Upper lobe of left lung (tissue), 6 donors: ENCODE results near the gene SGCD. TPM values are rescaled to one million over a fixed set of nuclear protein-coding genes. Genes with fewer than 3 reads are reported as not detected.

ENCODE experiments used
- ATAC-seq, 2 donors: fragments of 200-7000 bp; cut with Tn5 transposase; one replicate each; pipeline ENCODE4 v1.9.1; 2022; ENCODE audit warnings: mild to moderate bottlenecking in 2 of 2, moderate library complexity in 2 of 2; ENCODE audit not compliant: low FRiP score in 2 of 2
- DNase-seq, 2 donors: peaks; one replicate each; pipeline ENCODE4 v3.0.0-alpha.2; 2019 to 2020
- H3K27ac ChIP-seq, 4 donors: fragments of 200-600 bp; sonication (generic); one replicate each; pipeline ENCODE4 v1.5.1; 2016 to 2019
- H3K27me3 ChIP-seq, 4 donors: fragments of 200-600 bp; sonication (generic); one replicate each; pipeline ENCODE4 v1.5.1; 2017 to 2019
- H3K36me3 ChIP-seq, 4 donors: fragments of 200-600 bp; sonication (generic); one replicate each; pipeline ENCODE4 v1.5.1; 2016 to 2019
- H3K4me1 ChIP-seq, 4 donors: fragments of 200-600 bp; sonication (generic); one replicate each; pipeline ENCODE4 v1.5.1; 2018 to 2019
- H3K4me3 ChIP-seq, 4 donors: fragments of 200-600 bp; sonication (generic); one replicate each; pipeline ENCODE4 v1.5.1; 2017 to 2019; ENCODE audit warnings: mild to moderate bottlenecking in 2 of 4, moderate library complexity in 1 of 4
- H3K9me3 ChIP-seq, 4 donors: fragments of 200-600 bp; sonication (generic); one replicate each; pipeline ENCODE4 v1.5.1; 2018 to 2019
- EP300 ChIP-seq, 4 donors: sonication (generic); formaldehyde crosslinking; IDR thresholded peaks; one replicate each; pipeline ENCODE4 v1.5.1; 2017; ENCODE audit warnings: antibody characterized with exemption in 4 of 4, control low read depth in 2 of 4
- POLR2A ChIP-seq, 4 donors: fragments of 450-650 bp; IDR thresholded peaks; one replicate each; pipeline ENCODE4 v1.5.1; 2016 to 2017; ENCODE audit warnings: antibody characterized with exemption in 4 of 4, mild to moderate bottlenecking in 2 of 4
- POLR2AphosphoS5 ChIP-seq, 2 donors: sonication (generic); formaldehyde crosslinking; IDR thresholded peaks; one replicate each; pipeline ENCODE4 v1.5.1; 2017; ENCODE audit warnings: antibody characterized with exemption in 2 of 2
- WGBS, 2 donors: methylation state at CpG; one replicate each; pipeline ENCODE4 v1.1.5; 2017 to 2018; 5-methylcytosine and 5-hydroxymethylcytosine counted together
- total RNA-seq, 6 donors: library from RNA; depleted of rRNA in 4 of 6; stranded (reverse); fragments of >200 nt in 4 of 6; gene quantifications; one replicate each; pipeline versions ENCODE4 v1.1.0 to v1.2.1, GENCODE V29; 2016 to 2021
- TF ChIP-seq, protein P1 (sequence below), 6 experiments: fragments of 450-650 bp in 4 of 6; fragments of 200-600 bp in 2 of 6; sonication (generic) in 2 of 6; IDR thresholded peaks; one replicate each; pipeline ENCODE4 v1.5.1; 2016 to 2019; ENCODE audit warnings: antibody characterized with exemption in 6 of 6
- donor health status: DM: no; HTN: no; CAD: no; lungs with moderate emphysema.
- donor health status: DM: no; HTN: yes; CAD: no; lungs with severe emphysema.

The SGCD gene
- total RNA-seq, 6 donors from 2014 or later = 1.0 to 7.8 (median 1.8) TPM

DNA sequence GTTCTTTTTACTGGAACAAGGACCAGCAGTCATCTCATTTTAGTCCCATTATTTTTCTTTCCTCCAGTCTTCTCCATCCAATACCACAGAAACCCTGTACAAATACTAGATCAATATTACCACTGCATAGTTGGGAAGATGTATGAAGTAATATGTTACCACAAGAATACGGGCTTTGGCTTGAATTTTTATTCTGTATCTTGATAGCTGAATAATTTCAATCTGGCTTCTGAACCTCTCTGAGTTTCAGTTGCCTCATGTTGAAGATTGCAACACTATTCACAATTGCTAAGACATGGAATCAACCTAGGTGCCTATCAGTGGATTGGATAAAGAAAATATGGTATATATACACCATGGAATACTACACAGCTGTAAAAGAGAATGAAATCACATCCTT is 82.9 kb downstream of the SGCD start:
- H3K4me1 ChIP-seq = no peaks in the 10 kb centered on the region
- no peak for DNase-seq
- H3K27me3 ChIP-seq = no peaks in the 10 kb centered on the region
- ATAC-seq = peak in 1 of 2 donors; percentile 46
- WGBS, 2 donors = 82% methylated on average over 1 of the region's 1 CpG
- no peaks in the 10 kb centered on the region for H3K9me3 ChIP-seq
- no peak for TF ChIP-seq POLR2AphosphoS5 (IDR thresholded peaks at IDR 0.05)
- no peak for TF ChIP-seq POLR2A (IDR thresholded peaks at IDR 0.05)
- TF ChIP-seq, protein P1, sequence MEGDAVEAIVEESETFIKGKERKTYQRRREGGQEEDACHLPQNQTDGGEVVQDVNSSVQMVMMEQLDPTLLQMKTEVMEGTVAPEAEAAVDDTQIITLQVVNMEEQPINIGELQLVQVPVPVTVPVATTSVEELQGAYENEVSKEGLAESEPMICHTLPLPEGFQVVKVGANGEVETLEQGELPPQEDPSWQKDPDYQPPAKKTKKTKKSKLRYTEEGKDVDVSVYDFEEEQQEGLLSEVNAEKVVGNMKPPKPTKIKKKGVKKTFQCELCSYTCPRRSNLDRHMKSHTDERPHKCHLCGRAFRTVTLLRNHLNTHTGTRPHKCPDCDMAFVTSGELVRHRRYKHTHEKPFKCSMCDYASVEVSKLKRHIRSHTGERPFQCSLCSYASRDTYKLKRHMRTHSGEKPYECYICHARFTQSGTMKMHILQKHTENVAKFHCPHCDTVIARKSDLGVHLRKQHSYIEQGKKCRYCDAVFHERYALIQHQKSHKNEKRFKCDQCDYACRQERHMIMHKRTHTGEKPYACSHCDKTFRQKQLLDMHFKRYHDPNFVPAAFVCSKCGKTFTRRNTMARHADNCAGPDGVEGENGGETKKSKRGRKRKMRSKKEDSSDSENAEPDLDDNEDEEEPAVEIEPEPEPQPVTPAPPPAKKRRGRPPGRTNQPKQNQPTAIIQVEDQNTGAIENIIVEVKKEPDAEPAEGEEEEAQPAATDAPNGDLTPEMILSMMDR (IDR thresholded peaks at IDR 0.05) = no peak
- no peak for TF ChIP-seq EP300 (IDR thresholded peaks at IDR 0.05)
- H3K4me3 ChIP-seq = no peak overlapping the region
- no peak overlapping the region for H3K27ac ChIP-seq
- H3K36me3 ChIP-seq = no peaks in the 10 kb centered on the region

DNA sequence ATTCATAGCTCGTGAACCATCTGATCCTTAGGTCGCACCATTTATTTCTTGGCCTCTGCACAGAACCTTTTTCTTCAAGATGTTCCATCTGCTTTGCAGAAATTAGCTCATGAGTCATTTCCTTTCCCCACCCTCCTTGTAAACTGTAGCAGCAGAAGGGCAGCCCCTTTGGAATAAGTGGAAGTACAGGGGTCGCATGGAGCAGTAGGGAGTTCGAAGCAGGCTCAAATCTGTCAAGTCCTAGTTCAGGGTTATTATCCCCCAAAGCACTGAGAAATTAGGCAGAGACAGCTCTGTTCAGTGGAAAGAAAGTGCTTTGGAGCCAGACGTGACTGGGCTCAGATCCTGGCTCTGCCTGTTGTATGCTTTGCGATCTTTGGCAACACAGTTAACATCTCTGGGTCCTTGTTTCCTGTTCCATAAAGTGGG is 84.2 kb downstream of the SGCD start:
- Histone ChIP-seq H3K27ac (peak overlapping the region in 1 of 4 donors; percentile 3), H3K27me3 (no peaks in the 10 kb centered on the region), H3K4me3 (no peak overlapping the region), H3K36me3 (no peaks in the 10 kb centered on the region), H3K4me1 (no peaks in the 10 kb centered on the region), H3K9me3 (no peaks in the 10 kb centered on the region)
- TF ChIP-seq EP300 (IDR thresholded peaks at IDR 0.05) (no peak), POLR2AphosphoS5 (IDR thresholded peaks at IDR 0.05) (no peak), POLR2A (IDR thresholded peaks at IDR 0.05) (no peak)
- TF ChIP-seq, protein P1 (IDR thresholded peaks at IDR 0.05) = no peak
- no peak for DNase-seq
- peak in 1 of 2 donors; percentile 79 for ATAC-seq
- WGBS, 2 donors = 33 to 42% methylated on average over 6 of the region's 6 CpGs

DNA sequence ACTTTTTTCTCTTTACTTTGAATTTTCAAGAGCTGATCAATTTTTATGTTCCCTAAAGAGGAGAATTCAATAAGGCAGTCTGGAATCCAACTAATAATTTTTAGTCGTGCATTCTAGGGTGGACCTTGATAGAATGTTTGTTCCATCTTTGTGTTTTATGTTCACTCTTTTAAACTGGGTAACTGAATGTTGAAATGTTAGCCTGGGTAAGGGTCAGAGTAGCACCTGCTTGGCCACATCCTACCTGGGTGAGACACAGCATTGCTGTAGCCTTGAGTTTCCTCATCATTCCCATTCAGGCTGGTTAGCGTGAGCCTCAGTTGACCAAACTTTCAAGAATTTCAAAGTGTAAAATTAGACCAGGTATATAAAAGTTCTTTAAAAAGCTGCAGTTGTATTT is 85.0 kb downstream of the SGCD start:
- TF ChIP-seq, protein P1 (IDR thresholded peaks at IDR 0.05) = no peak
- TF ChIP-seq POLR2A (IDR thresholded peaks at IDR 0.05) (no peak), EP300 (IDR thresholded peaks at IDR 0.05) (no peak), POLR2AphosphoS5 (IDR thresholded peaks at IDR 0.05) (no peak)
- Histone ChIP-seq H3K9me3 (no peaks in the 10 kb centered on the region), H3K4me3 (no peak overlapping the region), H3K4me1 (no peaks in the 10 kb centered on the region), H3K27me3 (no peaks in the 10 kb centered on the region), H3K36me3 (no peaks in the 10 kb centered on the region), H3K27ac (peak overlapping the region in 2 of 4 donors; percentile 3 to 19)
- no peak for ATAC-seq
- DNase-seq = no peak
- WGBS, 2 donors = 62 to 85% methylated on average over 2 of the region's 2 CpGs

DNA sequence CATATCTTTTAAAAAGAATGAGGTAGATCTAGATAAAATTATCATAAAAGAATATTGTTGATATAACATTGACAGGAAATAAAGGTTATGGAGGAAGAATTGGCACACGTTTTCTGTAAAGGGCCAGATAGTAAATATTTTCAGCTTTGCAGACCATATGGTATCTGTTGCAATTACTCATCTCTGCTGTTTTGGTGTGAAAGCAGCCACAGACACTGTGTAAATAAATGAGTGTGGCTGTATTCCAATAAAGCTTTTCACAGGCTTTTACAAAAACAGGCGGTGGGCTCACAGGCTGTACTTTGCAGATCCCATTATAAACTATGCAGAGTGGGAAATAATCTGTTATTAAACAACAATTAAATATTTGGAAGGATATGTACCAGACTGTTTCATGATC is 87.4 kb downstream of the SGCD start:
- Histone ChIP-seq H3K4me3 (no peak overlapping the region), H3K27ac (no peak overlapping the region), H3K9me3 (no peaks in the 10 kb centered on the region), H3K27me3 (no peaks in the 10 kb centered on the region), H3K4me1 (no peaks in the 10 kb centered on the region), H3K36me3 (no peaks in the 10 kb centered on the region)
- TF ChIP-seq EP300 (IDR thresholded peaks at IDR 0.05) = no peak
- no peak for TF ChIP-seq POLR2A (IDR thresholded peaks at IDR 0.05)
- TF ChIP-seq POLR2AphosphoS5 (IDR thresholded peaks at IDR 0.05) = no peak
- TF ChIP-seq, protein P1 (IDR thresholded peaks at IDR 0.05) = no peak
- ATAC-seq (no peak), DNase-seq (no peak)
- WGBS, 2 donors = 21 to 23% methylated on average over 2 of the region's 2 CpGs

DNA sequence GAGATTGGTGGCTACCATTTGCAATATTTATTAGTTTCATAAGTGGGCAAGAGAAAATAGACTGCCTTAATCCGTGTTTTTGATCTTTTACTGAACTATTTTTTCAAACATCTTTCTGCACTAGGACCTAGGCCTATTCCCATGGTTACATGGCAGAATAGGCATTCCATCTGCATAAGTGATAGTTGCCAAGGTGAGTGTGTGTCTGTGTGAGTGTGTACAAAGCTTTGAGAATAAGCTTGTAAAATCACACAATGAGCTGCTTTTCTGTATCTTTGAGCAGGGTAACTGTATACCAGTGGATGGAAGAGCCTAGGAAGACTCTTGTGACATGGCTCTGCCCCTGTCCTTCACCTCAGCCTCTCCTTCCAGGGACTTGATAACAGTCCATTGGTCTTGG is 92.7 kb downstream of the SGCD start:
- ATAC-seq (no peak), DNase-seq (no peak)
- no peaks in the 10 kb centered on the region for H3K9me3 ChIP-seq
- H3K4me3 ChIP-seq = no peak overlapping the region
- TF ChIP-seq EP300 (IDR thresholded peaks at IDR 0.05) (no peak), POLR2A (IDR thresholded peaks at IDR 0.05) (no peak), POLR2AphosphoS5 (IDR thresholded peaks at IDR 0.05) (no peak)
- TF ChIP-seq, protein P1 (IDR thresholded peaks at IDR 0.05) = no peak
- no peaks in the 10 kb centered on the region for H3K36me3 ChIP-seq
- H3K4me1 ChIP-seq = no peaks in the 10 kb centered on the region
- H3K27ac ChIP-seq = no peak overlapping the region
- 85 to 86% methylated on average over 1 of the region's 1 CpG for WGBS, 2 donors
- H3K27me3 ChIP-seq = no peaks in the 10 kb centered on the region
